Osteocyte (in vitro differentiated cells): ENCODE measurements around the gene PAFAH2. TPM values are rescaled to one million over a fixed set of nuclear protein-coding genes. Genes with fewer than 3 reads are reported as not detected.

Experiments
- DNase-seq: peaks from one replicate; pipeline ENCODE4 v3.0.0; 2021; ENCODE audit warnings: mixed read lengths; ENCODE audit not compliant: unreplicated experiment; ENCODE audit errors: extremely low spot score
- H3K27ac Mint-ChIP-seq: one replicate; pipeline ENCODE4 v1.8.0; 2021; ENCODE audit warnings: mild to moderate bottlenecking, mixed read lengths; ENCODE audit not compliant: unreplicated experiment
- H3K27me3 Mint-ChIP-seq: one replicate; pipeline ENCODE4 v1.8.0; 2021; ENCODE audit warnings: mixed read lengths; ENCODE audit not compliant: unreplicated experiment
- H3K36me3 Mint-ChIP-seq: one replicate; pipeline ENCODE4 v1.8.0; 2021; ENCODE audit warnings: mixed read lengths; ENCODE audit not compliant: unreplicated experiment
- H3K4me1 Mint-ChIP-seq: one replicate; pipeline ENCODE4 v1.8.0; 2021; ENCODE audit warnings: mixed read lengths; ENCODE audit not compliant: unreplicated experiment
- H3K4me3 Mint-ChIP-seq: one replicate; pipeline ENCODE4 v1.8.0; 2021; ENCODE audit warnings: mild to moderate bottlenecking, moderate library complexity, mixed read lengths; ENCODE audit not compliant: unreplicated experiment
- H3K9me3 Mint-ChIP-seq: one replicate; pipeline ENCODE4 v1.8.0; 2021; ENCODE audit warnings: mixed read lengths; ENCODE audit not compliant: unreplicated experiment
- total RNA-seq: library from RNA; stranded (reverse); gene quantifications from 2 replicates; pipeline ENCODE4 v1.2.1, GENCODE V29; 2021
- TF ChIP-seq, protein P1 (sequence below): fragments of 200-600 bp; sonication (generic); IDR thresholded peaks from 2 replicates; pipeline ENCODE4 v1.5.0; 2021; ENCODE audit warnings: antibody characterized with exemption, mild to moderate bottlenecking, moderate library complexity

PAFAH2 gene
- total RNA-seq, 1 donor from 2014 or later = 10.4 TPM

DNA sequence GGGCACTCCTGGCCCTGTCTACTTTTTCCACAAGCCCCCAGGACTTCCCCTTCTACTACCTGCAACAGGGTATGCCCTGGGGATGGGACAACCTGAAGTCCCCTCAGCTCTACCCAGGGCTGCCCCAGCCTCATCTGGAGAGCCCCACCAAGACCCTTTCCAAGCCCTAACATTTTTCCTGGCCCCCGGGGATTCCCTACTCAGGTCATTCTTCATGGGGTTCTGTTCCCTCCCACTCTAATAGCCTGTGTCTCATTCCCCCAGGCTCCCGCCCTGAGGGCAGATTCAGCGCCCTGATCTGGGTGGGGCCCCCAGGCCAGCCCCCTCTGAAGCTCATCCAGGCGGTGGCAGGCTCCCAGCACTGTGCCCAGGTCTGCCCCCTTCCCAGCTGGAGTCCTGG is 33.3 kb upstream of the PAFAH2 start:
- Mint-ChIP-seq H3K4me3 (no peak overlapping the region), H3K27me3 (peaks cover 8% of the 10 kb centered on the region), H3K9me3 (no peaks in the 10 kb centered on the region), H3K4me1 (peaks cover 9% of the 10 kb centered on the region), H3K36me3 (no peaks in the 10 kb centered on the region), H3K27ac (no peak overlapping the region)
- no peak for DNase-seq
- TF ChIP-seq, protein P1, sequence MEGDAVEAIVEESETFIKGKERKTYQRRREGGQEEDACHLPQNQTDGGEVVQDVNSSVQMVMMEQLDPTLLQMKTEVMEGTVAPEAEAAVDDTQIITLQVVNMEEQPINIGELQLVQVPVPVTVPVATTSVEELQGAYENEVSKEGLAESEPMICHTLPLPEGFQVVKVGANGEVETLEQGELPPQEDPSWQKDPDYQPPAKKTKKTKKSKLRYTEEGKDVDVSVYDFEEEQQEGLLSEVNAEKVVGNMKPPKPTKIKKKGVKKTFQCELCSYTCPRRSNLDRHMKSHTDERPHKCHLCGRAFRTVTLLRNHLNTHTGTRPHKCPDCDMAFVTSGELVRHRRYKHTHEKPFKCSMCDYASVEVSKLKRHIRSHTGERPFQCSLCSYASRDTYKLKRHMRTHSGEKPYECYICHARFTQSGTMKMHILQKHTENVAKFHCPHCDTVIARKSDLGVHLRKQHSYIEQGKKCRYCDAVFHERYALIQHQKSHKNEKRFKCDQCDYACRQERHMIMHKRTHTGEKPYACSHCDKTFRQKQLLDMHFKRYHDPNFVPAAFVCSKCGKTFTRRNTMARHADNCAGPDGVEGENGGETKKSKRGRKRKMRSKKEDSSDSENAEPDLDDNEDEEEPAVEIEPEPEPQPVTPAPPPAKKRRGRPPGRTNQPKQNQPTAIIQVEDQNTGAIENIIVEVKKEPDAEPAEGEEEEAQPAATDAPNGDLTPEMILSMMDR = no peak

DNA sequence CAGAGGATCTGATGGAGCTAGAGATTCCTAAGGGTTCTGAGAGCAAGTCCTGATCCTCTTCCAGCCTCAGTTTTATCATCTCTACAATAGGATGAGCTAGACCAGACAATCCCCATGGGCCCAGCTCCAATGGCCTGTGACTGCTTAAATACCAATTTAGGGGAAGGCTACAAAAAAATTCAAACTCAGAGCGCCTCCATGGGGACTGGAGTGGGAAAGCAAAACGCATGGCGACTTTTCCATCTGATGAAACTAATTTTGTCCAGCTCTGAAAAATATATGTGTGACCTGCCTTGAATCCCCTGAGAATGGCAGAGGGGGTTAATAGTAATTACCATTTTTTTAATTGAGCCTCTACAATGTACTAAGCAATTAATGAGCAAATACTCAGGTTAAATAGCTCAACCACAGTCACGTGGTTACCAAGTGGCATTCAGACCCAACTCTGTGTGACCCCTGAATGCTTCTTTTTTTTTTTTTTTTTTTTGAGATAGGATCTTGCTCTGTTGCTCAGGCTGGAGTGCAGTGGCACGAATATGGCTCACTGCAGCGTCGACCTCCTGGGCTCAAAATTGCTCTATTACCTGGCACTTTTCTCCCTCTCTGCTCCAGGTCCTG is 32.1 kb upstream of the PAFAH2 start:
- TF ChIP-seq, protein P1 = no peak
- Mint-ChIP-seq H3K27ac (no peak overlapping the region), H3K36me3 (no peaks in the 10 kb centered on the region), H3K9me3 (no peaks in the 10 kb centered on the region), H3K4me1 (peaks cover 5% of the 10 kb centered on the region), H3K4me3 (no peak overlapping the region), H3K27me3 (peaks cover 8% of the 10 kb centered on the region)
- DNase-seq = no peak

DNA sequence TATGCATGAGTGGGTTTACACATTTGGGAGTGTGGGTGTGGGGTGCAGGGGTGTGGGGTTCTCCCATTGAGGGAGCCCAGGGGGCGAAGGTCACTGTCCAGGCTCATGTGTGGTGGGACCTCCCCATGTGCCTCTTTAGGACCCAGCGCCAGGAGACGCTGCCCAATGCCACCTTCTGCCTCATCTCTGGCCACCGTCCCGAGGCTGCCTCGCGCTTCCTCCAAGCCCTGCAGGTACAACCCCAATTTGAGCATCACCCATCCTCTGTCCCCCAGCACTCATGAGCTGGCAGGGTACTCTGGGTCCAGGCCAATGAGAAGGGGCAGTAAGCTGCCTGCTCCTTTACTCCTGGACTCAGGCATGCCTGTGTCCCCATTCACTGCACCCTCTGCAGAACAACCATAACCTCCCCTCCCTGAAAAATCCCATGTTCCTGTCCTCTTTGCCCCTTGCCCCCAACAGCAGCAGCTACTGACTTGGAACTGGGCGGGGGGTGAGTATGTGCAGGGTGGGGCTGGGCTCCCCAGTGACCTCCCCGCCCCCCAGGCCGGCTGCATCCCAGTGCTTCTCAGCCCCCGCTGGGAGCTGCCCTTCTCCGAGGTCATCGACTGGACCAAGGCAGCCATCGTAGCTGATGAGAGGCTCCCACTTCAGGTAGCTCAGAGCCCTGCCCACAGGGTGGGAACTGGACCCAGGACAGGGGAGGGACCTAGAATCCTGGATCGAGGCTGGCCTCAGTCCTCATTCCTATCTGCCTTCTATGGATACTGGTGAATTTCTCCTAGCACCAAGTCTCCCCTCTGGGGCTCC is 31.4 kb upstream of the PAFAH2 start:
- TF ChIP-seq, protein P1 = no peak
- Mint-ChIP-seq H3K4me3 (no peak overlapping the region), H3K9me3 (no peaks in the 10 kb centered on the region), H3K27me3 (peaks cover 3% of the 10 kb centered on the region), H3K4me1 (peaks cover 2% of the 10 kb centered on the region), H3K27ac (no peak overlapping the region), H3K36me3 (no peaks in the 10 kb centered on the region)
- no peak for DNase-seq

DNA sequence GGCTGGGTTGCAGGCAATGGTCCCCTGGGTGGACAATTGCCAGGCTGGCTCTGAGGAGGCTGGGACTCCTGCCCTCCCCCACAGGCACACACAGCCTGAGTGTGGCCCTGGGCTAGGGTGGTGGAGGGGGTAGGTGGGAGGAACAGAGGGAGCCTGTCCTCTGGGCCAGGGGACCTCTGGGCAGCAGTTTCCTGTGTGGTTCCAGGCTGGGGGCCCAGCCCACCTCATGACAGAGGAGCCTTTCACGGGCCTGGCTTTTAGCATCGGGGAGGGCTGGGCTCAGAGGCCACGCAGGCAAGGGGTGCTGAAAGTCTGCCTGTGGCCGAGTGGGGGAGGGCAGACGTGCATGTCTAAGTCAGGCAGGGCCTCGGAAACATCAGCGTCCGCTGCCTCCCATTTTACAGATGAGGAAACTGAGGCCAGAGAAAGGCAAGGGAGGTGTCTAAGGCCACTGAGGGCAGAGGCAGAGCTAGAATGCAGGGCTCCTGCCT is 30.7 kb upstream of the PAFAH2 start:
- Mint-ChIP-seq H3K27ac (no peak overlapping the region), H3K36me3 (no peaks in the 10 kb centered on the region), H3K9me3 (no peaks in the 10 kb centered on the region), H3K4me3 (no peak overlapping the region), H3K27me3 (peaks cover 2% of the 10 kb centered on the region), H3K4me1 (peaks cover 2% of the 10 kb centered on the region)
- TF ChIP-seq, protein P1 = no peak
- DNase-seq = no peak
